ENCODE results near the gene NAA38. TPM values are rescaled to one million over a fixed set of nuclear protein-coding genes. Genes with fewer than 3 reads are reported as not detected.

Gene NAA38
- total RNA-seq, 1 donor from 2014 or later = 152 TPM

DNA sequence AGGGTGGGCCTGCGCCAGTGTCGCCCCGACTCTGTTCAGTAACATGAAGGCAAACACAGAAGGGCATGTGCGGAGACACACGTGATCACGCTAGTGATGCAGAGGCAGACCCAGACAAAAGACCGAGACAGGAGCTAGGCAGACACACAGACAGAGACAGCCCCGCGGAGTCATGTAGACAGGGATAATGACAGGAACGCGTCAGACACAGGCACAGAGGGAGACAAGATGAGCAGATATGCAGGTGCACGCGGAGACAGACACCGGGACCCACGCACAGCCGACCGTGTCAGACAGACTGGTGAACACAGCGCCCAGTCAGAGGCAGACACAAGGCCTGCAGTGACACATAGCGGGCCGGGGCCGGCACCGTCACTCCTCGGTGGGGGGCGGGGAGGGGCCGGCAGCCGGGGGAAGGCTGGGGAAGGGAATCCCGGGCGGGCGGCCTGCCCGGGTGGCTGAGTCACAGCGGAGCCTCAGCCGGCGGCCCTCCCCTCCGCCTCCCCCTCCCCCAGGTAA lies 15.9 kb downstream of the NAA38 start:
- peak; percentile 94 to 96 for DNase-seq (ENCODE audit: low read depth in 2 of 2)

DNA sequence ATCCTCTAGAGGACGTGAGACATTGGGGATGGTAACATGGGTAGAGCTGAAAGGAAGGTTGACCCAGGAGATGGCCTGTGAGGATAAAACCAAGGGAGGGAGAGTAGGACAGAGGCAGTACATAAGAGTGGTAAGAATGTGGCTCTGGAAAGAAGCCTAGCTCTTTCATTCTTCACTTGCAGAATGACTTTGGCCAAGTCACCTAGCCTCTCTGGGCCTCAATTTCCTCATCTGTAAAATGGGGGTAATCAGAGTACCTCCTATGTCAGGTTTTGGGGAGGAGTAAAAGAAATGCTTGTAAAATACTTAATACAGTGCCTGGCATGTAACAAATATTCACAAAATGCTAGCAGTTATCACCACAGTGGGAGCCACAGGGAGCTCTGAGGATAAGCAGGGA lies 16.5 kb downstream of the NAA38 start:
- DNase-seq (ENCODE audit: low read depth in 2 of 2) = no peak

DNA sequence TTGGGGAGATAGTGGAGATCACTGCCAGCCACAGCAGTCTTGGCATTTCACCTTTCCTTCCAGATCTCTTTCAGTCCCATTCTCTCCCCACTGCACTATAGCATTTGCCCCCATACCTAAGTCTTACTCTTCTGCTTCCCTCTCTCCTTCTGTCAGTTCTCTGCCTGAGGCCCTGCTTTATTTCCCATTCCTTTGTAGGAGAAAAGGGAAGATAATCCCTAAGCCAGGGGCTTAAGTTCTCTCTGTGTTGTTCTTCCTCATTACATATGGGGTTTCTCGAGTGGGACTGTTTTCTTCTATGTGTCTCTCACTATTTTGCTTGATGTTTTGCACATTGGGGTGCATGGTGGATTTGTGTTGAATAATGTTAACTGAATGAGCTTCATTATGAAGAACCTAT lies 16.9 kb downstream of the NAA38 start:
- no peak for DNase-seq (ENCODE audit: low read depth in 2 of 2)

DNA sequence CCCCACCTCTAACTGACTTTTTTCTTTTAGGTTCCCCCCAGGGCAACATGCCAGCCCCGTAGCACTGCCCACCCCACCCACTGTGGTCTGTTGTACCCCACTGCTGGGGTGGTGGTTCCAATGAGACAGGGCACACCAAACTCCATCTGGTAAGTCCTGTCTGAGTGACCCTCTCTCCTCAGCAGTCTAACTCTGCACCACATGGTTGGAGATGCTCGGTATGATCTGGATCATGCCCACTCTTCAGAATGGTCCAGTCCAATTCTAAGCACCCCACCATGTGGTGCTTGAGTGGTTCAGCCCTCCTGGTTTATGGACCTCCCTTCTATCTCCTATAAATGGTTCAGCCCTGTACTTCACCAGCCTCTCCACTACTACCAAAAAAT lies 17.5 kb downstream of the NAA38 start:
- DNase-seq (ENCODE audit: low read depth in 2 of 2) = no peak

DNA sequence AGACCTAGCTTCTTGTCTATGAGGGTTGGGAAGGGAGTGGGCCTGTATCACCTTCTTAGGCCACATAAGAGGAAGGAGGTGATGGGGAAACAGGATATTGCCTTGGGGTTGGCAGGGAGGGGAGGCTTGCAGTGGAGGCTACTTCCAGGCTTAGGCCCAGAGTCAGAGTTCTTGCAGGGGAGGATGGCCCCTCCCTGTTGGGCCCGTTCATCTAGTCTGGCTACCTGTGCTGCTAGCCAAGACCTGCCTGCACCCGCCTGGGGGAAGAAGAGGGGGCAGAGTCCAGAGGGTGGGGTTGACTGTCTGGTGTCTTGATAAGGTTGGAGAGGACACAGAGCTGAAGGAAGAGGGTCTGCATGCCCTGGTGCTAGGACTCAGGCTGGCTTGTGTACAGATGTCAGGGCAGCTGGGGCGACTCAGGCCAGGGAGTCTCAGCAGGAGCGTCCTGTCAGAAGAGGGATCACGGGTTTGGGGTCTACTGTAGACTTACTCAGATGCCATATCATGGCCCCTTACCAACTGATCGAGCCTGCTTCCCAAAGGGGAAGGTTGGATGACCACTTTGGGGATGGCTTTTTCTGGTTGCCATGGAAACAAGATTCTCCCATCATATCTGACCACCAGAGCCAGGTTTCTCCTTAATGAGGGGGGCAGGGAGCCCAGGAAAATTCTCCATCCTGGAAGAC lies 18.0 kb downstream of the NAA38 start:
- DNase-seq (ENCODE audit: low read depth in 2 of 2) = no peak

DNA sequence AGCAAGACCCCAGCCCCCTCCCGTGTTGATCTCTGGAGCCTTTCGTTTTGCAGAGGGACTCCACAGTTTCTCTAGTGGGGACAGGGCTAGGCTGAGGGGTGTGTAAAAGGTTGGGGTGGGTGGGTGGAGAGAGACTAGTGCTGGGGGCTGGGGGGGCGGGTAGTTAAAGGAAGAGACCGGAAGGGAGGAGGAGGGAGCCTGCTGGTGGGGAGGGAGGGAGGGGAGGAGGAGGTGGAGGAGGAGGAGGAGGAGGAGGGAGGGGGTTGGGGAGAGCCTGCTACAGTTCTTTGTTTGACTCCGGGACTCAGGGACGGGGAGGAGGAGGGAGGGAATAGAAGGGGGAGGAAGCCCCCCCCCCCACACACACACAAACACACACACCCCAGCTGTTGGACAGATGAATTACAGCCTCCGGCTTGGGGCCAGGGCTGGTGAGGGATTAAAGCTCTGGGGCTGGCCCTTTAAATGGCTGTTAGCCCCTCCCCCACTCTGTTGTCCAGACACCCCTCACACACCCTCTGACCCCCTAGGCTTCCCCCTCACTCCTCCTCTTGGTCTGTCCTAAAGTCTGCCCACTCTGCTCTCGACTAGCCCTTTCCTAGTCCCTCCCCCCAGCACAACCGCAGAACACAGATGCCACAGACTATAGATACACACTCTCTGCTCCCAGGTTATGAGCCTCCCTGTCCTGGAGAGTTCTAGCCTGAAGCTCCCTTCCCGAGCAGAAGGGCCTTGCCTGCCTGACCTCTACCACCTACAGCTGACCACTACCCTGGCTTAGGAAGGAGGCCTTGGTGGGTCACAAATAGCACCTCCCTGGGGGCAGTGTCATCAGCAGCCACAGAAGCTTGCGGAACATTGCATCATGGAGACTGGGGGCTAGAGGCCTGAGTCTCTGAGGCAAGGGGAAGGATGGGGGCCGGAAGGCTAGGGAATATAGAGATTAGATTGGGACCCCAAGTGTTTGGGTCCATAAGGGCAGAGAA lies 19.0 kb downstream of the NAA38 start:
- peak; percentile 39 to 40 for DNase-seq (ENCODE audit: low read depth in 2 of 2)

GRCh38 chr17:7837408-7838088 lies 19.8 kb downstream of the NAA38 start:
- no peak for DNase-seq (ENCODE audit: low read depth in 2 of 2)

DNA sequence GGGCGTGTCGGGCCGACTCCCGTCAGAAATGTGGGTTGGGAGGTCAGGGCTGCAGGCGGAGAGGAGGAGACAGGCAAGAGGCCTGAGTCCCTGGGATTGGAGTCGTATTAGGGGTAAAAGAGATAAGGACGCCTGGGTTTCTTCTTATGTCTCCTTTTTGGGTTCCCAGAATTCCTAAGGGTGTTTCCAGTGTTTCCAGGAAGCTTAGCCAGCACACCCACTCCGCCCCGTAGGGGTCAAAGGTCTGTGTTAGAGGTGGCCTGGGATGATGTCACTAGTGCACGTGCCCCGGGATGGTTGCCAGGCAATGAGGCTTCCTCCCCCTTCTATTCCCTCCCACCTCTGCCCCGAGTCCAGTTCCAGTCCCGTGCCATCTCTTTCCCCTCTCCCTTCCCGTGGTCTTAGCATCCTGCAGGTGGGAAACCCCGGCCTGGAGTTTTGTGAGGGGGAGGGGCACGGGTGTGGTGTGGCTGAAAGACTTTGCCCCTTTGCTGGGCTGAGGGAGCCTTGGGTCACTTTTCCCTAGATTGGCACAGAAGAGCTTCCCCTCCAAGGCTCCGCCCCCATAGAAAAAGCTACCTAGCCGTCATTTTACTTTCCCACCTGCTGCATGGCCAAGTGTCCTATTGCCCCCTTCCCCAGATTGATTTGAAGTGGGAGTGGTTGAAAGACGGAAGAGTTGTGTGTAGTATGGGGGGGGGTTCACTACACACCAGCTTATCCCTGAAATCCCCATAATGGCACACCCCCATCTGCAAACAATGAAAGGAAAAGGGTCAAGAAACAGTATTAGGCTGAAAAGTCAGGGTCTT lies 20.6 kb downstream of the NAA38 start:
- peak; percentile 88 to 98 for DNase-seq (ENCODE audit: low read depth in 2 of 2)

GRCh38 chr17:7835814-7836595 lies 21.4 kb downstream of the NAA38 start:
- peak; percentile 47 to 78 for DNase-seq (ENCODE audit: low read depth in 2 of 2)

DNA sequence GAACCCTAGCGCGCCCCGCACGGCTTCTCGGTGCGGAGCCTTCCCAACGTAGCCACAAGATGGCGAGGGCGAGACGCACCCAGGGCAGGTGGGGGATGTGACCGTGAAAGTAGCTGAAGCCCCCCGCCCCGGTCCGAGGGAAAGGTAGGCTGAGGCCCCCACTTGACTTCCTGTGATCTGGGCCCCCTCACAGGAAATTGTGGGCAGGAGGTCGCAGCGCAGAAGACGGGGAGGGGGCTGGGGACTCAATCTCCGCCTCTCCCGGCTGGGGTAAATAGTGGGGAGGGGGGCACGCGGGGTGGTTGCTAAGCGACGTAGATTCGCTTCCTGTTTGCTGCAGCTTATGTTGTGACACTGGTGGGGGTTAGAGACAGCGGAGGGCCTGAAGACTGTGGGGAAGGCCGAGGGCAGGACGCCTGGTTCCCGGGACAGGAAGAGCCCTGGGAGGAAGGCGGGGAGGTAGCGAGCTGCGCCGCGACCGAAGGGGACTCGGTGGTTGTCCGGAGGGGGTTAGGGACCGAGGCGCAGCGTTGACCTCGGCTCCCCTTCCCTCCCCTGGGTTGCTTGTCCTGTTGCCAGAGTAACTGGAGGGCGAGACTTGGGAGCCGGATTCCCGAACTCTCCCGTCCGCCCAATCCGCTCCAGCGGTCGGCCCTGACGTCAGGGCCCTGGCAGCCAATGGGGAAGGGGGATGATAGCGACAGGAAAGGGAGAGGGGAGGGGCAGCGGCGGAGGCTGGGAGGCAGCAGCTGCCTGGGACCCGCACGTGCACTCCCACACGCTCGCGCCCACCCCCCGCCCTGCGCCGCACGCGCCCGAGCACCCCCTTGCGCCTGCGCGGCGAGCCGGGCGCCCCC lies 22.2 kb downstream of the NAA38 start:
- peak; percentile 99 to 100 for DNase-seq (ENCODE audit: low read depth in 2 of 2)

- DNase-seq (ENCODE audit: low read depth in 2 of 2) = peak; percentile 39 to 63
These were observed 22.8 kb downstream of the NAA38 start for GRCh38 chr17:7834542-7834956.

DNA sequence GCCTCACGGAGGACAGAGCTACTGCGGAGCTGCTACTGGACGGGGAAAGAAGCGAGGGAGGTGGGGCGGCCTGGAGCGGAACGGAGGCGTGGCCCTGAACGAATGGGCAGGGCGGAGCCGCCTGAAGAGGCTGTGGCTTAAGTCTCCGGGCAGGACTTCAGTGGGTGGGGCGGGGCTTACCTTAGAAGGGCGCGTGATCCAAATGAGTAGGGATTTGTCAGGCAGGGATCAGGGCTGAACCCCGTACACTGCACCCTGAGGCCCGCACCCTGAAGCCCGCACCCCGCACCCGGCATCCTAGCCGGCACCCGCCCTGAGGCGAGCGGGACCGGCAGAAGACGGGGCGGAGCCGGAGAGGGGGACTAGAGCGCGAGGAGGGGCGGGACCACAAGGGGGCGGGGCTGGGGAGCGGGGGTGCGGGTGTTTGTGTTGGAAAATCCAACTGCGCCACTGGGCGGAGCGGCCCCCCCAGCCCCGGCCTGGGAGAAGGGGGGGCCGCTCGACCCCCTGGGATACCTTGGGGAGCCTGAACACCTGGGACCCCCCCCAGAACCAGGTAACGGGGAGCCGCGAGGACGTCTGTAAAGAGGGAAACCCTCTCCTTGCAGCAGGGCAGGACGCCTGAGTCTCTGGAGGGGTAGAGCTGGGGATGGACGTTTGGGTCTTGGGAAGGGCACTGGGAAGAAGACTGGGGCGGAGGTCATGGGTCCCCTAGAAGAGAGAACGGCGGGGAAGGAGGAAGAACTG lies 23.4 kb downstream of the NAA38 start, which contains the start of gene KDM6B:
KDM6B (plus strand) TSS at position 423 of the 747 bp plus-strand sequence. CDS start 11,338 bp downstream, outside the sequence.
- peak; percentile 92 for DNase-seq (ENCODE audit: low read depth in 2 of 2)

- no peak for DNase-seq (ENCODE audit: low read depth in 2 of 2)
These were observed 24.2 kb downstream of the NAA38 start for GRCh38 chr17:7833011-7833794.

- no peak for DNase-seq (ENCODE audit: low read depth in 2 of 2)
These were observed 24.9 kb downstream of the NAA38 start for GRCh38 chr17:7832431-7832830.

DNA sequence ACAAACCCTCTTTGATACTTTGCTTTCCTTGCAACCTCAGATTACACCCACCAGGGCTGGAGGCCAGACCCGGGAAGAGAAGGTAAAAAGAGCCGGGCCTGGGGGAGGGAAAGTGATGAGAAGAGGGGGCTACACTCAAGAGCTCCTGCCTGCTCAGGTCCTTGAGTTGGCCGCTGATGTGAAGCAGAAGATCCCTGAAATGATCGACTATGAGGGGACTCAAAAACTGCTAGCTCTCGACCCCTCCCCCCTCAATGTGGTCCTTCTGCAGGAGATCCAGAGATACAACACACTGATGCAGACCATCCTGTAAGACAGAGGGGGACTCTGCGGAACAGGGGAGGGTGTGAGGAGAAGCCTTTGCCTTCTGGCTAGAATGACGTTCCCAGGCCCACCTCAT lies 26.1 kb downstream of the NAA38 start:
- DNase-seq (ENCODE audit: low read depth in 2 of 2) = no peak

DNA sequence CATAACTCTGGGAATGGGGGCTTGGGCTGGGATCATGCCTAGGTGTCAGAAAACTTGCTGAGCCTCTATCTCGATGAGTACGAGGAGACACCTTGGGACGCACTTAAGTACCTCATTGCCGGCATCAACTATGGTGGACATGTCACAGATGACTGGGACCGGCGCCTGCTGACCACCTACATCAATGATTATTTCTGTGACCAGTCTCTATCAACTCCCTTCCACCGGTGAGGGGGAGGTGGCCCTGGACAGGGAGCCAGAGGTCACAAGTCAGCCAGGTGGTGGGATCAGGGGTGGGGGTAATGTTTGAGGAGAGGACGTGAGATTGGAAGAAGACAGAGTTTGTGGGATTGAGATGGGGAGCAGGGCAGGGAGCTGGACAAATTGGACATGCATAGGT lies 26.7 kb downstream of the NAA38 start:
- no peak for DNase-seq (ENCODE audit: low read depth in 2 of 2)

- DNase-seq (ENCODE audit: low read depth in 2 of 2) = no peak
These were observed 32.0 kb downstream of the NAA38 start for GRCh38 chr17:7825206-7825990.
